Muscle layer of colon (tissue), 2 donors: ENCODE data around the gene VWC2L.

Experiments used
- H3K27ac ChIP-seq: one replicate; pipeline ENCODE4 v1.7.0; 2013; ENCODE audit warnings: low read depth, mild to moderate bottlenecking, low read length, moderate library complexity
- H3K27me3 ChIP-seq, 2 donors: one replicate each; pipeline ENCODE4 v1.7.0; 2013; ENCODE audit warnings: low read length in 2 of 2, mild to moderate bottlenecking in 2 of 2; ENCODE audit not compliant: insufficient read depth in 2 of 2, control insufficient read depth in 1 of 2
- H3K36me3 ChIP-seq: one replicate; pipeline ENCODE4 v1.7.0; 2013; ENCODE audit warnings: mild to moderate bottlenecking, low read length; ENCODE audit not compliant: insufficient read depth
- H3K4me1 ChIP-seq: one replicate; pipeline ENCODE4 v1.7.0; 2013; ENCODE audit warnings: mild to moderate bottlenecking, low read length; ENCODE audit not compliant: insufficient read depth
- H3K4me3 ChIP-seq, 2 donors: one replicate each; pipeline ENCODE4 v1.7.0; 2013; ENCODE audit warnings: low read length in 2 of 2, low read depth in 1 of 2, mild to moderate bottlenecking in 1 of 2, moderate library complexity in 1 of 2
- H3K9ac ChIP-seq: one replicate; pipeline ENCODE4 v1.7.0; 2013; ENCODE audit warnings: low read length
- H3K9me3 ChIP-seq: one replicate; pipeline ENCODE4 v1.7.0; 2013; ENCODE audit warnings: mild to moderate bottlenecking, low read length
- donor health status: abdominal sarcoma.
- donor health status: Adenocarcinoma of cecum.

The VWC2L gene

DNA sequence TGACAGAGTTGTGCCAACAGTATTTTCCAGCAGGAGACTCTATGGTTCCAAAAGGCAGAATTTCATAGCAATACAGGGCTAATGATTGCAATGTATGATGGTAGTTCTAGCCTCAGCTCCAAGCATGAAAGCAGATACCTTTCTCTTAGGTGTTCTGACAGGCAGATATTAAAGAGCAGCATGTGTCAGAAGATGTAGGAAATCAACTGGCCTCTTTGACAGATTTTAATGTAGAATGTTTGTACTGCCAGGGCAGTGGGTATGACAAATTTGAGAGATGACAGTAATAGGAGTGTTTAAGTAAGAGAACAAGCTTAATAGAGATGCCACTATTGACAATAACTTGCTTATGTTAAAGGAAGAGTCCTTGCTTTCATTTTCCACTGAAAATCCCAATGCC lies 21.5 kb upstream of the VWC2L start:
- H3K36me3 ChIP-seq, result no peaks in the 10 kb centered on the region
- no peak overlapping the region for H3K27ac ChIP-seq
- H3K27me3 ChIP-seq, result no peaks in the 10 kb centered on the region
- no peak overlapping the region for H3K4me3 ChIP-seq
- H3K4me1 ChIP-seq, result no peaks in the 10 kb centered on the region
- H3K9ac ChIP-seq, result no peak overlapping the region
- no peaks in the 10 kb centered on the region for H3K9me3 ChIP-seq

DNA sequence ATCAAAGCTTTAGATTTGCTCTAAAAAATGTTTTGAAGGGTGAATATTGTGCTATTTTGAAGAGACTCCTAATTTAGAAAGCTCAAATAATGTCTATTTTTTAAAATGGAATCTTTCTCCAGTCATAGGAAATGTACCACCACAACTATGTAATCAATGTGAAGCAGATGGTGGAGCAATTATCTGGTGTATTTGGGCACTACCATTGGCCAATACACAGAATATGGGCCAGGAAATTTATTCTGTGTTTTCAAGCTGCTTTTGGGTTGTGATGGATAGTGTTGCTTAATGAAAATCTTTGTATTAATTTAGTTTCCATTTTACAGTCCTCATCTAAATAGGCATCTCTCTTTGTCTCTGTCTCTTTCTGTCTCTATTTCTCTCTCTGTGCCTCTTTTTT lies 17.1 kb upstream of the VWC2L start:
- H3K27me3 ChIP-seq, result no peaks in the 10 kb centered on the region

DNA sequence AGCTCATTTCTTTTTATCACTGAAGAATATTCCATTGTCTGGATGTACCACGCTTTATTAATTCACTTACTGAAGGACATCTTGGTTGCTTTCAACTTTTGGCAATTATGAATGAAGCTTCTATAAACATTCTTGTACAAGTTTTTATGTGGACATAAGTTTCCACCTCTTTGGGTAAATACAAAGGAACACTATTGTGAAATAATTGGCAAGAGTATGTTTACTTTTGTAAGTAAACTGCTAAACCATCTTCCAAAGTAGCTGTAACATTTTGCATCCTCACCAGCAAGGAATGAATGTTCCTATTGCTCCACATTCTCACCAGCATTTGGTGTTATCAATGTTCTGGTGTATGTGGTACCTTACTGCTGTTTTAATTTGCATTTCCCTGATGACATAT lies 15.8 kb upstream of the VWC2L start:
- Histone ChIP-seq H3K9me3 (no peaks in the 10 kb centered on the region), H3K27ac (no peak overlapping the region), H3K27me3 (no peaks in the 10 kb centered on the region), H3K4me3 (no peak overlapping the region), H3K9ac (no peak overlapping the region), H3K36me3 (no peaks in the 10 kb centered on the region), H3K4me1 (no peaks in the 10 kb centered on the region)

More for the DNA sequence above, 17.1 kb upstream of the VWC2L start:
- no peaks in the 10 kb centered on the region for H3K36me3 ChIP-seq
- H3K9ac ChIP-seq, result no peak overlapping the region
- H3K4me1 ChIP-seq, result no peaks in the 10 kb centered on the region
- no peak overlapping the region for H3K4me3 ChIP-seq
- no peaks in the 10 kb centered on the region for H3K9me3 ChIP-seq
- H3K27ac ChIP-seq, result no peak overlapping the region

DNA sequence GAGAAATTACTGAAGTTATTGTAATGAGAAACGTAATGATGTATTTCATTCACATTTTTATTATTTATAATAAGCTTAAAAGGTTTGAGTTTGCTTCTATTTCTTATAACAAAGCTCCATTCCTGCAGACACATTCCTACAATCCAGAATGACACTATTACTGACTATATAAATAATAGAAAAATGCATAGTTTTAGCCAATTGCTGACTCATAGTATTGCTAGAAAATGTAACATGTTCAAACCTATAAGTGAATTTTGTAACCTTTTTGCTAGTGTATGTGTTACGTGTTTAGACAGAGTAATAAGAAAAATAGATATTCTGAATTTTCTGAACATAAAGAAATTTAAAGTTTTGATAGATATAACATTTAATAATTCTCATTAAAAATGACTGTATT lies 9.3 kb upstream of the VWC2L start:
- H3K4me3 ChIP-seq, result no peak overlapping the region
- no peak overlapping the region for H3K9ac ChIP-seq
- H3K4me1 ChIP-seq, result no peaks in the 10 kb centered on the region
- H3K36me3 ChIP-seq, result no peaks in the 10 kb centered on the region
- H3K27ac ChIP-seq, result no peak overlapping the region
- no peaks in the 10 kb centered on the region for H3K27me3 ChIP-seq
- no peaks in the 10 kb centered on the region for H3K9me3 ChIP-seq

DNA sequence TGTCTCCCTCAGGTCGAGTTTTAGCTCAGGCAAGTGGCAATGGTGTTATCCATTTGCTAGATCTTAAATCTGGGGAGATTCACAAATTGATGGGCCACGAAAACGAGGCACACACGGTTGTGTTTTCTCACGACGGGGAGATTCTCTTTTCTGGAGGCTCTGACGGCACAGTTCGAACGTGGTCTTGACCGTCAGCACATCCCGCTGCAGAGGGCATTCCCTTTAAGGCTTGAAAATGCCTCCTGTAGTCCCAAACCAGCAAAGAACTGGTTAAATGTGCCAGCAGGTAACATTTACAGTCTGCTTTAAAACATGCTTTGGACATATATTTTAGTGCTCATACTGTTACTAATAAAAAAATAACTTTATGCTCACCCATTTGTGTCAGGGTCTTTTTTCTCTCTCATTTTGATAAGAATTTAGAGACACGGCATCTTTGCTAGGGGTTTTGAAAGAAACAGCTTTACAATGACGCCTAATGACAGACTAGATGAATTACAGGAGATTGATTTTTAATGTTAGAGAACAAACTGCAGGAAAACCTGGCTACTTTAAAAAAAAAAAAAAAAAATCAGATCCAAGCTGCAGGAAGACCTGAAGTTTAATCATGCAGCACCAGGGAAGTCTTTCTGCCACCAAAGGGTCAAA lies 602 bp upstream of the VWC2L start:
- no peaks in the 10 kb centered on the region for H3K27me3 ChIP-seq
- no peak overlapping the region for H3K9ac ChIP-seq
- no peaks in the 10 kb centered on the region for H3K9me3 ChIP-seq
- no peak overlapping the region for H3K4me3 ChIP-seq
- H3K4me1 ChIP-seq, result no peaks in the 10 kb centered on the region
- no peaks in the 10 kb centered on the region for H3K36me3 ChIP-seq
- H3K27ac ChIP-seq, result no peak overlapping the region

GRCh38 chr2:214412679-214413078 lies 1.8 kb downstream of the VWC2L start:
- H3K4me3 ChIP-seq, result no peak overlapping the region
- H3K4me1 ChIP-seq, result no peaks in the 10 kb centered on the region
- H3K27me3 ChIP-seq, result no peaks in the 10 kb centered on the region
- H3K9ac ChIP-seq, result no peak overlapping the region
- no peaks in the 10 kb centered on the region for H3K36me3 ChIP-seq
- no peak overlapping the region for H3K27ac ChIP-seq
- no peaks in the 10 kb centered on the region for H3K9me3 ChIP-seq

DNA sequence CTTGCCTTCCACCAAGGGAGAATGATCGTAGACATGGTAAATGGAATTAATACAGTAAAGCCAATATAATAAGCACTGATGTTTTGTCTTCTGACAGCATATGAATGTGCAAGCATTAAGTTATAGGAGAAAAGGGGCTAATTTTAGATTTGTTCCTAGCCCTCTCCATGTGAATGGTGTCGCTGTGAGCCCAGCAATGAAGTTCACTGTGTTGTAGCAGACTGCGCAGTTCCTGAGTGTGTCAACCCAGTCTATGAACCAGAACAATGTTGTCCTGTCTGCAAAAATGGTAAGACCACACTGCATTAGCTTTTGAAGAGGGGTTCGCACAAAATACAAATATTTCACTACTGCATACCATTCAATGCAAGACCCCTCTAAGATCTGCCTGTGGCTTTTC lies 25.6 kb downstream of the VWC2L start:
- Histone ChIP-seq H3K4me1 (no peaks in the 10 kb centered on the region), H3K27me3 (no peaks in the 10 kb centered on the region), H3K4me3 (no peak overlapping the region), H3K36me3 (no peaks in the 10 kb centered on the region), H3K9me3 (no peaks in the 10 kb centered on the region), H3K27ac (no peak overlapping the region), H3K9ac (no peak overlapping the region)

GRCh38 chr2:214450118-214450894 lies 39.5 kb downstream of the VWC2L start:
- no peak overlapping the region for H3K9ac ChIP-seq
- H3K9me3 ChIP-seq, result no peaks in the 10 kb centered on the region

GRCh38 chr2:214451516-214452275 lies 40.8 kb downstream of the VWC2L start:
- Histone ChIP-seq H3K9ac (no peak overlapping the region), H3K36me3 (no peaks in the 10 kb centered on the region), H3K9me3 (no peaks in the 10 kb centered on the region), H3K27ac (no peak overlapping the region), H3K4me1 (no peaks in the 10 kb centered on the region), H3K27me3 (no peaks in the 10 kb centered on the region), H3K4me3 (no peak overlapping the region)

More at GRCh38 chr2:214450118-214450894, 39.5 kb downstream of the VWC2L start:
- no peaks in the 10 kb centered on the region for H3K27me3 ChIP-seq
- H3K4me3 ChIP-seq, result no peak overlapping the region
- H3K27ac ChIP-seq, result no peak overlapping the region
- no peaks in the 10 kb centered on the region for H3K4me1 ChIP-seq
- no peaks in the 10 kb centered on the region for H3K36me3 ChIP-seq

- no peaks in the 10 kb centered on the region for H3K9me3 ChIP-seq
- H3K4me3 ChIP-seq, result no peak overlapping the region
- no peak overlapping the region for H3K9ac ChIP-seq
- H3K36me3 ChIP-seq, result no peaks in the 10 kb centered on the region
- no peaks in the 10 kb centered on the region for H3K27me3 ChIP-seq
- H3K4me1 ChIP-seq, result no peaks in the 10 kb centered on the region
- no peak overlapping the region for H3K27ac ChIP-seq
Measured at GRCh38 chr2:214465363-214466146, 54.7 kb downstream of the VWC2L start.

DNA sequence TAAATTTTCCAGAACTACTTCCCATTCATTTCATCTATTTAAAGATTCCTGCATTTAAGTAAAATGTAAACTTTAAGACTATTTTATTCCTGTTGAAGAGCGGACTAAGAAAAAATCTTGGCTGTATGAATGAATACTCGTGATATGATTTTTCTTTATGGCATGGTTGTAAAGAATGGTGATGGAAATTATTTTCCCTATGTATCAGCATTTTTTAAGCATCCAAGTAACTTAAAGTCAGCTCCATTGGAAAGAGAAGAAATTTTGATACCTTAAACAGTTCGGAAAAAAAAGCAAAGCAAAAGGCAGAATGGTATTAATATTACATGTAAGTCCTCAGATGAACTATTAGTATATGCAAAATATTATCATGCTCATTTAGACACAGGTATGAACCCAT lies 58.9 kb downstream of the VWC2L start:
- Histone ChIP-seq H3K27me3 (no peaks in the 10 kb centered on the region), H3K36me3 (no peaks in the 10 kb centered on the region)

More for the DNA sequence above, 58.9 kb downstream of the VWC2L start:
- Histone ChIP-seq H3K9me3 (no peaks in the 10 kb centered on the region), H3K4me1 (no peaks in the 10 kb centered on the region), H3K27ac (no peak overlapping the region), H3K9ac (no peak overlapping the region), H3K4me3 (no peak overlapping the region)
